GM12878 (cell line): Measurements from ENCODE around the gene GNG12. TPM values are rescaled to one million over a fixed set of nuclear protein-coding genes. Genes with fewer than 3 reads are reported as not detected.

Experiments
- ATAC-seq: fragments of 200-7000 bp; cut with Tn5 transposase; 3 replicates; pipeline ENCODE4 v1.9.1; 2020; ENCODE audit warnings: mild to moderate bottlenecking, moderate library complexity
- BruUV-seq: library from RNA; stranded (reverse); fragments of 400-500 nt; replicated peaks from 2 replicates; lab custom pipeline; 2021; lab: Mats Ljungman, UMichigan
- CTCF ChIA-PET: fragments of 300-600 bp; sonication (Branson Sonifier 250); formaldehyde crosslinking; extraction: SDS; loops from one replicate; lab custom pipeline; 2021; ENCODE audit warnings: inconsistent platforms; lab: Yijun Ruan, JAX
- POLR2A ChIA-PET: fragments of 350-600 bp; formaldehyde crosslinking; extraction: SDS; loops from one replicate; lab custom pipeline; 2021; ENCODE audit warnings: inconsistent platforms; lab: Charles Lee
- RAD21 ChIA-PET: fragments of 300-600 bp; sonication (Branson Sonifier 250); formaldehyde crosslinking; loops from one replicate; lab custom pipeline; 2023; ENCODE audit warnings: antibody characterized with exemption; ENCODE audit not compliant: unreplicated experiment; lab: Charles Lee
- SMC1A ChIA-PET: fragments of 300-600 bp; sonication (Branson Sonifier 250); formaldehyde crosslinking; loops from one replicate; lab custom pipeline; 2023; ENCODE audit not compliant: unreplicated experiment, uncharacterized antibody; lab: Charles Lee
- DNase-seq: peaks from one replicate; pipeline ENCODE4 v3.0.0-alpha.2; 2011; ENCODE audit warnings: low read depth, low spot score
- FAIRE-seq: peaks from 3 replicates; lab custom pipeline; 2011; peaks lifted over from hg19 to GRCh38; lab: Jason Lieb, UNC
- H2AFZ ChIP-seq: 2 replicates; pipeline ENCODE4 v1.6.0; 2011; ENCODE audit warnings: low read depth, low read length, control low read depth; ENCODE audit not compliant: control insufficient read depth
- H3K27ac ChIP-seq: 2 replicates; pipeline ENCODE4 v1.5.1; 2011; ENCODE audit warnings: control low read depth; ENCODE audit not compliant: control insufficient read depth, insufficient read depth
- H3K27me3 ChIP-seq, 2 experiments: replicated peaks in 1 of 2; 2 replicates each; pipeline versions ENCODE4 v1.6.0 to v1.6.1; 2011; ENCODE audit warnings: low read length in 1 of 2; ENCODE audit not compliant: control insufficient read depth in 2 of 2, insufficient read depth in 2 of 2
- H3K36me3 ChIP-seq, 2 experiments: 2 replicates each; pipeline ENCODE4 v1.5.1; 2011; ENCODE audit warnings: low read length in 1 of 2; ENCODE audit not compliant: control insufficient read depth in 2 of 2, insufficient read depth in 2 of 2
- H3K4me1 ChIP-seq: 2 replicates; pipeline ENCODE4 v1.6.1; 2011; ENCODE audit warnings: mild to moderate bottlenecking, low read length, moderate library complexity, mixed read lengths; ENCODE audit not compliant: control insufficient read depth, insufficient read depth
- H3K4me2 ChIP-seq: 2 replicates; pipeline ENCODE4 v1.6.0; 2011; ENCODE audit warnings: control low read depth; ENCODE audit not compliant: control insufficient read depth, insufficient read depth
- H3K4me3 ChIP-seq: fragments of 200-600 bp; sonication (generic); 2 replicates; pipeline ENCODE4 v1.5.1; 2016
- H3K79me2 ChIP-seq: 2 replicates; pipeline ENCODE4 v1.6.0; 2011; ENCODE audit warnings: low read length; ENCODE audit not compliant: control insufficient read depth, insufficient read depth
- H3K9ac ChIP-seq: 2 replicates; pipeline ENCODE4 v1.8.0; 2011; ENCODE audit warnings: low read length, control low read depth, mixed read lengths; ENCODE audit not compliant: control insufficient read depth, insufficient read depth
- H3K9me3 ChIP-seq: replicated peaks from 3 replicates; pipeline ENCODE4 v1.5.1; 2011; ENCODE audit warnings: mild to moderate bottlenecking, low read length; ENCODE audit not compliant: control insufficient read depth, insufficient read depth
- H4K20me1 ChIP-seq: 2 replicates; pipeline ENCODE4 v1.6.0; 2011; ENCODE audit not compliant: control insufficient read depth, insufficient read depth
- BCL3 ChIP-seq: IDR thresholded peaks from 2 replicates; pipeline ENCODE4 v1.6.1; 2011; ENCODE audit warnings: borderline replicate concordance, low read depth, mild to moderate bottlenecking, moderate library complexity, low read length; ENCODE audit not compliant: insufficient read depth, poor library complexity, severe bottlenecking
- ZNF24 ChIP-seq: fragments of 450-650 bp; IDR thresholded peaks from 2 replicates; pipeline ENCODE4 v1.6.1; 2017; ENCODE audit warnings: antibody characterized with exemption, mild to moderate bottlenecking
- WGBS: methylation state at CpG from one replicate; pipeline ENCODE4 v1.1.6; 2016; ENCODE audit warnings: low lambda C conversion rate; ENCODE audit not compliant: insufficient replicate concordance, insufficient coverage; ENCODE audit errors: missing lambda C conversion rate; 5-methylcytosine and 5-hydroxymethylcytosine counted together
- in situ Hi-C: fragments of 300-500 bp; cut with MboI; formaldehyde crosslinking; loops from 9 replicates; pipeline ENCODE4 v1.14.3; 2018; ENCODE audit warnings: mixed read lengths
- intact Hi-C: fragments of 100-400 bp; cut with micrococcal nuclease; formaldehyde crosslinking; loops from one replicate; pipeline ENCODE4 v1.14.2; 2022; ENCODE audit not compliant: unreplicated experiment
- polyA plus RNA-seq, 11 experiments: library from polyadenylated mRNA; depleted of rRNA in 4 of 11; unstranded in 6 of 11; stranded (reverse) in 5 of 11; fragments of >200 nt; fragmentation: Nextera tagmentation in 4 of 11; fragmentation: Illumina TruSeq in 1 of 11; extraction: Ambion mirVana in 4 of 11; extraction: Trizol in 1 of 11; gene quantifications; 1 replicate in 1 of 11; 2 replicates in 10 of 11; pipeline versions ENCODE4 v1.2.1 to v1.2.3, GENCODE V29; 2011 to 2016; ENCODE audit warnings: inconsistent platforms in 2 of 11, missing spikeins in 2 of 11, low read depth in 1 of 11
- total RNA-seq, 4 experiments: library from RNA; depleted of rRNA in 3 of 4; stranded (reverse); fragments of >200 nt in 3 of 4; fragmentation: Illumina TruSeq in 1 of 4; extraction: Trizol in 1 of 4; gene quantifications; 2 replicates each; pipeline versions ENCODE4 v1.2.1 to v1.2.3, GENCODE V29; 2013 to 2021

Gene GNG12
- total and polyA plus RNA-seq, 10 of the 15 experiments (the other 5 are each of a cell fraction or from before 2014, with no cell fraction given), result 0.22 to 32.8 (median 0.35) TPM

- SMC1A ChIA-PET, result interaction anchor here (1.3 to 3.2 kb wide), 11 partner anchors 9 to 60 kb away, joined by 3 to 22 read pairs (median 6); no protein-coding TSS in a partner anchor
- Histone ChIP-seq H3K27ac (no peak overlapping the region), H3K4me2 (no peak overlapping the region), H3K9me3 (no peaks in the 10 kb centered on the region), H3K79me2 (no peaks in the 10 kb centered on the region), H3K4me3 (no peak overlapping the region), H3K27me3 (no peaks in the 10 kb centered on the region), H3K4me1 (peaks cover 12% of the 10 kb centered on the region), H3K36me3 (no peaks in the 10 kb centered on the region), H2AFZ (no peak overlapping the region), H3K9ac (no peak overlapping the region), H4K20me1 (no peaks in the 10 kb centered on the region)
- RAD21 ChIA-PET, result interaction anchor here (0.7 to 1.7 kb wide), 7 partner anchors 9 to 61 kb away, joined by 3 to 7 read pairs (median 4); partner anchors contain the start of gene GADD45A
- in situ Hi-C loops (no loop called here), intact Hi-C loops (no loop called here)
- BruUV-seq, result no TSS peak
- FAIRE-seq (no peak), ATAC-seq (no peak), DNase-seq (no peak)
- POLR2A ChIA-PET, result interaction anchor here (0.6 to 2.8 kb wide), 4 partner anchors 9 to 189 kb away, joined by 3 to 16 read pairs (median 3); partner anchors contain the start of gene GADD45A
- WGBS, result 36% methylated on average over 6 of the region's 6 CpGs
- TF ChIP-seq BCL3, result no peak
- TF ChIP-seq ZNF24, result peak; percentile 31; the same call in 1 of the 2 replicates
- CTCF ChIA-PET, result interaction anchor here (0.9 to 3.1 kb wide), 11 partner anchors 8 to 213 kb away, joined by 3 to 25 read pairs (median 4); no protein-coding TSS in a partner anchor
Observed at GRCh38 chr1:67745875-67746698, 87.2 kb downstream of the GNG12 start.
